Liver (tissue), 9 donors: ENCODE measurements around the gene MMD. TPM values are rescaled to one million over a fixed set of nuclear protein-coding genes. Genes with fewer than 3 reads are reported as not detected.

Source experiments
- DNase-seq: peaks from one replicate; pipeline ENCODE4 v3.0.0-alpha.2; 2017; ENCODE audit warnings: low spot score
- H3K27ac ChIP-seq, 2 donors: one replicate each; pipeline ENCODE4 v1.7.0; 2013; ENCODE audit warnings: inconsistent platforms in 2 of 2, low read length in 2 of 2, control low read depth in 1 of 2, low read depth in 1 of 2, mild to moderate bottlenecking in 1 of 2
- H3K27me3 ChIP-seq, 4 donors: one replicate each; pipeline versions ENCODE4 v1.6.1 to v1.7.0; 2013; ENCODE audit warnings: low read length in 3 of 4, inconsistent platforms in 1 of 4, mild to moderate bottlenecking in 1 of 4, moderate library complexity in 1 of 4; ENCODE audit not compliant: control insufficient read depth in 4 of 4, insufficient read depth in 4 of 4
- H3K36me3 ChIP-seq, 4 donors: one replicate each; pipeline versions ENCODE4 v1.6.1 to v1.7.0; 2013; ENCODE audit warnings: low read length in 3 of 4, mild to moderate bottlenecking in 3 of 4, low read depth in 1 of 4, moderate library complexity in 1 of 4; ENCODE audit not compliant: control insufficient read depth in 4 of 4, insufficient read depth in 3 of 4
- H3K4me1 ChIP-seq, 4 donors: one replicate each; pipeline versions ENCODE4 v1.6.1 to v1.7.0; 2013; ENCODE audit warnings: low read length in 3 of 4, mild to moderate bottlenecking in 3 of 4, moderate library complexity in 1 of 4; ENCODE audit not compliant: control insufficient read depth in 4 of 4, insufficient read depth in 4 of 4
- H3K4me3 ChIP-seq, 3 donors: one replicate each; pipeline versions ENCODE4 v1.6.1 to v1.7.0; 2013; ENCODE audit warnings: low read length in 3 of 3, control low read depth in 1 of 3, low read depth in 1 of 3, mild to moderate bottlenecking in 1 of 3
- H3K9ac ChIP-seq, 2 donors: one replicate each; pipeline ENCODE4 v1.7.0; 2013; ENCODE audit warnings: low read length in 2 of 2, mild to moderate bottlenecking in 2 of 2, moderate library complexity in 2 of 2, control low read depth in 1 of 2, low read depth in 1 of 2
- H3K9me3 ChIP-seq, 4 donors: one replicate each; pipeline versions ENCODE4 v1.6.1 to v1.7.0; 2013; ENCODE audit warnings: low read length in 3 of 4; ENCODE audit not compliant: control insufficient read depth in 4 of 4
- EGR1 ChIP-seq, 2 donors: IDR thresholded peaks; 2 replicates each; pipeline ENCODE4 v1.6.1; 2016 to 2018; ENCODE audit warnings: antibody characterized with exemption in 2 of 2, low read depth in 2 of 2
- FOXA1 ChIP-seq: IDR thresholded peaks from 2 replicates; pipeline ENCODE4 v1.6.1; 2016; ENCODE audit warnings: antibody characterized with exemption
- FOXA2 ChIP-seq: IDR thresholded peaks from 2 replicates; pipeline ENCODE4 v1.6.1; 2016; ENCODE audit warnings: antibody characterized with exemption
- HNF4A ChIP-seq, 2 donors: conservative IDR thresholded peaks; 2 replicates each; pipeline ENCODE4 v1.6.1; 2016; ENCODE audit warnings: antibody characterized with exemption in 2 of 2, mild to moderate bottlenecking in 2 of 2
- JUND ChIP-seq, 2 donors: IDR thresholded peaks; 2 replicates each; pipeline ENCODE4 v1.6.1; 2016; ENCODE audit warnings: antibody characterized with exemption in 2 of 2
- NR2F2 ChIP-seq: IDR thresholded peaks from 2 replicates; pipeline ENCODE4 v1.6.1; 2016; ENCODE audit warnings: antibody characterized with exemption
- RAD21 ChIP-seq, 2 donors: IDR thresholded peaks; 2 replicates each; pipeline ENCODE4 v1.6.1; 2016; ENCODE audit warnings: antibody characterized with exemption in 2 of 2, mild to moderate bottlenecking in 2 of 2
- RXRA ChIP-seq, 2 donors: IDR thresholded peaks; 2 replicates each; pipeline ENCODE4 v1.6.1; 2017 to 2018; ENCODE audit warnings: antibody characterized with exemption in 2 of 2, mild to moderate bottlenecking in 1 of 2
- TAF1 ChIP-seq: conservative IDR thresholded peaks from 2 replicates; pipeline ENCODE4 v1.6.1; 2016; ENCODE audit warnings: antibody characterized with exemption, mild to moderate bottlenecking
- YY1 ChIP-seq: IDR thresholded peaks from 2 replicates; pipeline ENCODE4 v1.6.1; 2016; ENCODE audit warnings: antibody characterized with exemption, mild to moderate bottlenecking
- whole genome bisulfite sequencing: extraction: QIAGEN DNeasy Blood & Tissue Kit; methylation state at CpG from one replicate; pipeline ENCODE4 v1.1.7; 2013; 5-methylcytosine and 5-hydroxymethylcytosine counted together
- polyA plus RNA-seq, 2 donors: library from polyadenylated mRNA; stranded (reverse) in 1 of 2; unstranded in 1 of 2; fragments of 200-250 nt in 1 of 2; fragments of >200 nt in 1 of 2; fragmentation: Nextera tagmentation in 1 of 2; extraction: Ambion mirVana in 1 of 2; gene quantifications; one replicate each; pipeline versions ENCODE4 v1.2.1 to v1.2.3, GENCODE V29; 2013 to 2015
- total RNA-seq, 2 donors: library from RNA; depleted of rRNA; stranded (reverse); fragments of >200 nt; gene quantifications; one replicate each; pipeline ENCODE4 v1.2.3, GENCODE V29; 2014
- TF ChIP-seq, protein P1 (sequence below): fragments of 150-350 bp; IDR thresholded peaks from 2 replicates; pipeline ENCODE4 v1.5.1; 2017; ENCODE audit warnings: improper control_type of control experiment, low read depth, low read length; ENCODE audit not compliant: missing input control
- TF ChIP-seq, protein P2 (sequence below): IDR thresholded peaks from 2 replicates; pipeline ENCODE4 v1.6.1; 2016; ENCODE audit warnings: antibody characterized with exemption, mild to moderate bottlenecking
- TF ChIP-seq, protein P3 (sequence below): IDR thresholded peaks from 2 replicates; pipeline ENCODE4 v1.6.1; 2016; ENCODE audit warnings: antibody characterized with exemption
- TF ChIP-seq, protein P4 (sequence below): IDR thresholded peaks from 2 replicates; pipeline ENCODE4 v1.6.1; 2016; ENCODE audit warnings: antibody characterized with exemption
- donor health status: healthy.
- donor health status: healthy.
- donor health status: healthy.
- donor health status: healthy.
- donor health status: healthy.

The MMD gene
- total and polyA plus RNA-seq, 4 donors, result 4.9 to 18.7 (median 11.4) TPM

DNA sequence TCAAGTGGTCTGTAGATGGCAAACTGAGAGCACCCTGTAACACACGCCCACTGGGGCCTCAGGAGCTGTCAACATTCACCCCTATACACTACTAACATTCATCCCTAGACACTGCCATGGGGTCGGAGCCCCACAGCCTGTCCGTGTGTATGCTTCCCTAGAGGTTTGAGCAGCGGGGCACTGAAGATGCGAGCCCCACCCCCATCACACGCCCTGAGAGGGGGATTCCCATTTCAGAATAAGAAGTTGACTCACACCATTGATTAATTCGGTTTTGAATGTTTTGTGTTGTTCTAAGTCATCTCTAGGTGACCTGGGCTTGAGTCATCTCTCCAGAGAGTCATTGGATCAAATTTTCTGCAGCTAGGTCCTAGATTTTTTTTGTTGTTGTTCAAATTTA lies 37.3 kb upstream of the MMD start (continued):
- TF ChIP-seq RAD21 (IDR thresholded peaks at IDR 0.05) (no peak), NR2F2 (no peak)

DNA sequence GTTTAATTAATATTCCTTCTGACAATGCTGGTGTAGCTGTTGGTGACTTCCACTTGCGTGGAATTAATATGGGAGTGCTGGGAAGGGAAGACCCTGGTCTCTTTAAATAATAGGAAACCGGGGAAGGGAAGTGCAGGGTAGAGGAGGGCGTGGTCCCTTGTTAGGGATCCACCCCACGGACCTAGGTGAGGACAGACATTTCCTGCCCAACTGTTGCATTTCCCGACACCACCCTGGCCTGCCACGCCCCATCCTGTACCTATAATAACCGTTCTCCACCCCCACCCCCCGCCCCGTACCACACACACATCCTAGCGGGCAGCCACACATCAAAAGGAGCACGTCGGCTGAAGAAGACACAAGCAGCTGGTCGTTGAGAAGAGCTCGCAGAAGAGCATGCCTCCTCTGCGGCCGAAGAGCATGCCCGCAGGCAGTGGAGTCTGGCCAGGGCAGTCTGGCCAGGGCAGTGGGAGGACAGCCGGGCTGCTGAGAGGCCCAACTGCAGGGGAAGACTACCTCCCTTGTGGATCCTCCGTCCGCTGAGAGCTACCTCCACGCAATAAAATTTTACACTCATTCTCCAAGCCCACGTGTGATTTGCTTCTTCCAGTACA lies 36.8 kb upstream of the MMD start:
- Histone ChIP-seq H3K27ac (no peak overlapping the region), H3K4me3 (no peak overlapping the region), H3K9ac (no peak overlapping the region), H3K4me1 (peaks cover 0 to 11% (median 5%) of the 10 kb centered on the region in 4 donors), H3K36me3 (no peaks in the 10 kb centered on the region), H3K9me3 (no peaks in the 10 kb centered on the region), H3K27me3 (no peaks in the 10 kb centered on the region)
- 89% methylated on average over 22 of the region's 22 CpGs for WGBS
- TF ChIP-seq, protein P1, sequence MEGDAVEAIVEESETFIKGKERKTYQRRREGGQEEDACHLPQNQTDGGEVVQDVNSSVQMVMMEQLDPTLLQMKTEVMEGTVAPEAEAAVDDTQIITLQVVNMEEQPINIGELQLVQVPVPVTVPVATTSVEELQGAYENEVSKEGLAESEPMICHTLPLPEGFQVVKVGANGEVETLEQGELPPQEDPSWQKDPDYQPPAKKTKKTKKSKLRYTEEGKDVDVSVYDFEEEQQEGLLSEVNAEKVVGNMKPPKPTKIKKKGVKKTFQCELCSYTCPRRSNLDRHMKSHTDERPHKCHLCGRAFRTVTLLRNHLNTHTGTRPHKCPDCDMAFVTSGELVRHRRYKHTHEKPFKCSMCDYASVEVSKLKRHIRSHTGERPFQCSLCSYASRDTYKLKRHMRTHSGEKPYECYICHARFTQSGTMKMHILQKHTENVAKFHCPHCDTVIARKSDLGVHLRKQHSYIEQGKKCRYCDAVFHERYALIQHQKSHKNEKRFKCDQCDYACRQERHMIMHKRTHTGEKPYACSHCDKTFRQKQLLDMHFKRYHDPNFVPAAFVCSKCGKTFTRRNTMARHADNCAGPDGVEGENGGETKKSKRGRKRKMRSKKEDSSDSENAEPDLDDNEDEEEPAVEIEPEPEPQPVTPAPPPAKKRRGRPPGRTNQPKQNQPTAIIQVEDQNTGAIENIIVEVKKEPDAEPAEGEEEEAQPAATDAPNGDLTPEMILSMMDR, result no peak
- no peak for TF ChIP-seq HNF4A (conservative IDR thresholded peaks at IDR 0.05)
- TF ChIP-seq RAD21 (IDR thresholded peaks at IDR 0.05), result no peak
- DNase-seq, result no peak

DNA sequence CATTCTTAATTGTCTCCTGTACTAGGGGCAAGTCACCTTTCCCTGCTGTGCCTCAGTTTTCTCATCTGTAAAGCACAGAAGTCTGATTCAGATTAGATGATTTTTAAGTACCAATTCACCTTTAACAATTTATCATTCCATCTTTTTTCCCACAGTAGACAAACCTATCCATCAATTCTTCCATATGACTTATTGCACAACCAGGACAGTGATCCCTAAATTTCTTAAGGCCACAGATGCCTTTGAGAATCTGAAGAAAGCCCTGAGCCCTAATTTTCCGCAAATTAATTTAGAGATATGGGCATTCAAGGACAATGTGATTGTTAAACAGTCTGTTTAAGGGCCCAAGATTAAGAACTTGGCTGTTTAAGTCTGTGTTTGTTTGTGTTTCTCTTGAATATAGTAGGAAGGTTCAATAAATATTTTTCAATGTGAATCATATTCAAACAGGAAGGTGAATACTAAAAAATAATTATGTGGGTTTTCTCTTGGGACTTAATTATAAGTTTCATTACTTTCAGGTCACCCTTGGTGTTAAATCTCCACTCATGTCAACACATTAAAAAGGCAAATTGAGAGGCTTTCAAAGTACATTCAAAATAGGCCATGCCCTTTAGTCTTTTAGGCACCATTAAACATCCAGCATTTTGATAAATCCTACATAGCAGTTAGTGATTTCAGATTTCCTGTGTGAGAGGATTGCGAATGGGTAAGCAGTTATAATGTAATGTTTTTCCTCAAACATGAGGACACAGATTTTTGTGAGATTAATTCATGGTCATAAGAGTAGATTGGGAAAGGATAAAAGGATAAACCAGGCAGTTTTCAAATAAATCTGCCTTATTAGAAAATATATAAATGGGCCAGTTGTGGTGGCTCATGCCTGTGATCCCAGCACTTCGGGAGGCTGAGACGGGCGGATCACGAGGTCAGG lies 34.9 kb upstream of the MMD start:
- Histone ChIP-seq H3K4me1 (peaks cover 4 to 19% (median 11%) of the 10 kb centered on the region in 4 donors), H3K9ac (no peak overlapping the region), H3K4me3 (no peak overlapping the region), H3K27ac (no peak overlapping the region), H3K27me3 (no peaks in the 10 kb centered on the region), H3K9me3 (no peaks in the 10 kb centered on the region), H3K36me3 (no peaks in the 10 kb centered on the region)
- 94% methylated on average over 6 of the region's 6 CpGs for WGBS
- TF ChIP-seq RAD21 (IDR thresholded peaks at IDR 0.05), result no peak
- TF ChIP-seq, protein P2, sequence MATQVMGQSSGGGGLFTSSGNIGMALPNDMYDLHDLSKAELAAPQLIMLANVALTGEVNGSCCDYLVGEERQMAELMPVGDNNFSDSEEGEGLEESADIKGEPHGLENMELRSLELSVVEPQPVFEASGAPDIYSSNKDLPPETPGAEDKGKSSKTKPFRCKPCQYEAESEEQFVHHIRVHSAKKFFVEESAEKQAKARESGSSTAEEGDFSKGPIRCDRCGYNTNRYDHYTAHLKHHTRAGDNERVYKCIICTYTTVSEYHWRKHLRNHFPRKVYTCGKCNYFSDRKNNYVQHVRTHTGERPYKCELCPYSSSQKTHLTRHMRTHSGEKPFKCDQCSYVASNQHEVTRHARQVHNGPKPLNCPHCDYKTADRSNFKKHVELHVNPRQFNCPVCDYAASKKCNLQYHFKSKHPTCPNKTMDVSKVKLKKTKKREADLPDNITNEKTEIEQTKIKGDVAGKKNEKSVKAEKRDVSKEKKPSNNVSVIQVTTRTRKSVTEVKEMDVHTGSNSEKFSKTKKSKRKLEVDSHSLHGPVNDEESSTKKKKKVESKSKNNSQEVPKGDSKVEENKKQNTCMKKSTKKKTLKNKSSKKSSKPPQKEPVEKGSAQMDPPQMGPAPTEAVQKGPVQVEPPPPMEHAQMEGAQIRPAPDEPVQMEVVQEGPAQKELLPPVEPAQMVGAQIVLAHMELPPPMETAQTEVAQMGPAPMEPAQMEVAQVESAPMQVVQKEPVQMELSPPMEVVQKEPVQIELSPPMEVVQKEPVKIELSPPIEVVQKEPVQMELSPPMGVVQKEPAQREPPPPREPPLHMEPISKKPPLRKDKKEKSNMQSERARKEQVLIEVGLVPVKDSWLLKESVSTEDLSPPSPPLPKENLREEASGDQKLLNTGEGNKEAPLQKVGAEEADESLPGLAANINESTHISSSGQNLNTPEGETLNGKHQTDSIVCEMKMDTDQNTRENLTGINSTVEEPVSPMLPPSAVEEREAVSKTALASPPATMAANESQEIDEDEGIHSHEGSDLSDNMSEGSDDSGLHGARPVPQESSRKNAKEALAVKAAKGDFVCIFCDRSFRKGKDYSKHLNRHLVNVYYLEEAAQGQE, result no peak
- TF ChIP-seq YY1, result no peak
- TF ChIP-seq RXRA (IDR thresholded peaks at IDR 0.05), result no peak
- TF ChIP-seq EGR1 (IDR thresholded peaks at IDR 0.05; ENCODE audit: low read depth in 2 of 2), result no peak
- TF ChIP-seq FOXA1, result no peak
- TF ChIP-seq, protein P3, sequence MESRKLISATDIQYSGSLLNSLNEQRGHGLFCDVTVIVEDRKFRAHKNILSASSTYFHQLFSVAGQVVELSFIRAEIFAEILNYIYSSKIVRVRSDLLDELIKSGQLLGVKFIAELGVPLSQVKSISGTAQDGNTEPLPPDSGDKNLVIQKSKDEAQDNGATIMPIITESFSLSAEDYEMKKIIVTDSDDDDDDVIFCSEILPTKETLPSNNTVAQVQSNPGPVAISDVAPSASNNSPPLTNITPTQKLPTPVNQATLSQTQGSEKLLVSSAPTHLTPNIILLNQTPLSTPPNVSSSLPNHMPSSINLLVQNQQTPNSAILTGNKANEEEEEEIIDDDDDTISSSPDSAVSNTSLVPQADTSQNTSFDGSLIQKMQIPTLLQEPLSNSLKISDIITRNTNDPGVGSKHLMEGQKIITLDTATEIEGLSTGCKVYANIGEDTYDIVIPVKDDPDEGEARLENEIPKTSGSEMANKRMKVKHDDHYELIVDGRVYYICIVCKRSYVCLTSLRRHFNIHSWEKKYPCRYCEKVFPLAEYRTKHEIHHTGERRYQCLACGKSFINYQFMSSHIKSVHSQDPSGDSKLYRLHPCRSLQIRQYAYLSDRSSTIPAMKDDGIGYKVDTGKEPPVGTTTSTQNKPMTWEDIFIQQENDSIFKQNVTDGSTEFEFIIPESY, result no peak
- TF ChIP-seq JUND (IDR thresholded peaks at IDR 0.05), result no peak
- no peak for TF ChIP-seq NR2F2
- no peak for TF ChIP-seq FOXA2
- TF ChIP-seq, protein P1, result no peak
- TF ChIP-seq TAF1, result no peak
- TF ChIP-seq, protein P4, sequence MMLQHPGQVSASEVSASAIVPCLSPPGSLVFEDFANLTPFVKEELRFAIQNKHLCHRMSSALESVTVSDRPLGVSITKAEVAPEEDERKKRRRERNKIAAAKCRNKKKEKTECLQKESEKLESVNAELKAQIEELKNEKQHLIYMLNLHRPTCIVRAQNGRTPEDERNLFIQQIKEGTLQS, result no peak
- TF ChIP-seq HNF4A (conservative IDR thresholded peaks at IDR 0.05), result no peak
- DNase-seq, result no peak
